Liver (tissue), 9 donors: Measurements from ENCODE around the gene WWOX. TPM values are rescaled to one million over a fixed set of nuclear protein-coding genes. Genes with fewer than 3 reads are reported as not detected.

Experiments
- DNase-seq: peaks from one replicate; pipeline ENCODE4 v3.0.0-alpha.2; 2017; ENCODE audit warnings: low spot score
- H3K27ac ChIP-seq, 2 donors: one replicate each; pipeline ENCODE4 v1.7.0; 2013; ENCODE audit warnings: inconsistent platforms in 2 of 2, low read length in 2 of 2, control low read depth in 1 of 2, low read depth in 1 of 2, mild to moderate bottlenecking in 1 of 2
- H3K27me3 ChIP-seq, 4 donors: one replicate each; pipeline versions ENCODE4 v1.6.1 to v1.7.0; 2013; ENCODE audit warnings: low read length in 3 of 4, inconsistent platforms in 1 of 4, mild to moderate bottlenecking in 1 of 4, moderate library complexity in 1 of 4; ENCODE audit not compliant: control insufficient read depth in 4 of 4, insufficient read depth in 4 of 4
- H3K36me3 ChIP-seq, 4 donors: one replicate each; pipeline versions ENCODE4 v1.6.1 to v1.7.0; 2013; ENCODE audit warnings: low read length in 3 of 4, mild to moderate bottlenecking in 3 of 4, low read depth in 1 of 4, moderate library complexity in 1 of 4; ENCODE audit not compliant: control insufficient read depth in 4 of 4, insufficient read depth in 3 of 4
- H3K4me1 ChIP-seq, 4 donors: one replicate each; pipeline versions ENCODE4 v1.6.1 to v1.7.0; 2013; ENCODE audit warnings: low read length in 3 of 4, mild to moderate bottlenecking in 3 of 4, moderate library complexity in 1 of 4; ENCODE audit not compliant: control insufficient read depth in 4 of 4, insufficient read depth in 4 of 4
- H3K4me3 ChIP-seq, 3 donors: one replicate each; pipeline versions ENCODE4 v1.6.1 to v1.7.0; 2013; ENCODE audit warnings: low read length in 3 of 3, control low read depth in 1 of 3, low read depth in 1 of 3, mild to moderate bottlenecking in 1 of 3
- H3K9ac ChIP-seq, 2 donors: one replicate each; pipeline ENCODE4 v1.7.0; 2013; ENCODE audit warnings: low read length in 2 of 2, mild to moderate bottlenecking in 2 of 2, moderate library complexity in 2 of 2, control low read depth in 1 of 2, low read depth in 1 of 2
- H3K9me3 ChIP-seq, 4 donors: one replicate each; pipeline versions ENCODE4 v1.6.1 to v1.7.0; 2013; ENCODE audit warnings: low read length in 3 of 4; ENCODE audit not compliant: control insufficient read depth in 4 of 4
- FOXA1 ChIP-seq: IDR thresholded peaks from 2 replicates; pipeline ENCODE4 v1.6.1; 2016; ENCODE audit warnings: antibody characterized with exemption
- FOXA2 ChIP-seq: IDR thresholded peaks from 2 replicates; pipeline ENCODE4 v1.6.1; 2016; ENCODE audit warnings: antibody characterized with exemption
- GABPA ChIP-seq, 2 donors: IDR thresholded peaks in 1 of 2; conservative IDR thresholded peaks in 1 of 2; 2 replicates each; pipeline ENCODE4 v1.6.1; 2016; ENCODE audit warnings: antibody characterized with exemption in 2 of 2, mild to moderate bottlenecking in 1 of 2, moderate library complexity in 1 of 2
- HNF4A ChIP-seq, 2 donors: conservative IDR thresholded peaks; 2 replicates each; pipeline ENCODE4 v1.6.1; 2016; ENCODE audit warnings: antibody characterized with exemption in 2 of 2, mild to moderate bottlenecking in 2 of 2
- HNF4G ChIP-seq: IDR thresholded peaks from 2 replicates; pipeline ENCODE4 v1.6.1; 2016; ENCODE audit warnings: antibody characterized with exemption
- JUND ChIP-seq, 2 donors: IDR thresholded peaks; 2 replicates each; pipeline ENCODE4 v1.6.1; 2016; ENCODE audit warnings: antibody characterized with exemption in 2 of 2
- MAX ChIP-seq: IDR thresholded peaks from 2 replicates; pipeline ENCODE4 v1.6.1; 2016; ENCODE audit warnings: antibody characterized with exemption
- NR2F2 ChIP-seq: IDR thresholded peaks from 2 replicates; pipeline ENCODE4 v1.6.1; 2016; ENCODE audit warnings: antibody characterized with exemption
- RAD21 ChIP-seq, 2 donors: IDR thresholded peaks; 2 replicates each; pipeline ENCODE4 v1.6.1; 2016; ENCODE audit warnings: antibody characterized with exemption in 2 of 2, mild to moderate bottlenecking in 2 of 2
- REST ChIP-seq: IDR thresholded peaks from 2 replicates; pipeline ENCODE4 v1.6.1; 2016; ENCODE audit warnings: antibody characterized with exemption, mild to moderate bottlenecking
- RXRA ChIP-seq, 2 donors: IDR thresholded peaks; 2 replicates each; pipeline ENCODE4 v1.6.1; 2017 to 2018; ENCODE audit warnings: antibody characterized with exemption in 2 of 2, mild to moderate bottlenecking in 1 of 2
- SP1 ChIP-seq: IDR thresholded peaks from 2 replicates; pipeline ENCODE4 v1.6.1; 2018; ENCODE audit warnings: antibody characterized with exemption, mild to moderate bottlenecking
- TAF1 ChIP-seq: conservative IDR thresholded peaks from 2 replicates; pipeline ENCODE4 v1.6.1; 2016; ENCODE audit warnings: antibody characterized with exemption, mild to moderate bottlenecking
- YY1 ChIP-seq: IDR thresholded peaks from 2 replicates; pipeline ENCODE4 v1.6.1; 2016; ENCODE audit warnings: antibody characterized with exemption, mild to moderate bottlenecking
- ZBTB33 ChIP-seq: IDR thresholded peaks from 2 replicates; pipeline ENCODE4 v1.6.1; 2016; ENCODE audit warnings: antibody characterized with exemption
- WGBS: extraction: QIAGEN DNeasy Blood & Tissue Kit; methylation state at CpG from one replicate; pipeline ENCODE4 v1.1.7; 2013; 5-methylcytosine and 5-hydroxymethylcytosine counted together
- polyA plus RNA-seq, 2 donors: library from polyadenylated mRNA; stranded (reverse) in 1 of 2; unstranded in 1 of 2; fragments of 200-250 nt in 1 of 2; fragments of >200 nt in 1 of 2; fragmentation: Nextera tagmentation in 1 of 2; extraction: Ambion mirVana in 1 of 2; gene quantifications; one replicate each; pipeline versions ENCODE4 v1.2.1 to v1.2.3, GENCODE V29; 2013 to 2015
- total RNA-seq, 2 donors: library from RNA; depleted of rRNA; stranded (reverse); fragments of >200 nt; gene quantifications; one replicate each; pipeline ENCODE4 v1.2.3, GENCODE V29; 2014
- donor health status: healthy.
- donor health status: healthy.
- donor health status: healthy.
- donor health status: healthy.
- donor health status: healthy.

Gene WWOX
- total and polyA plus RNA-seq, 4 donors = 9.8 to 46.0 (median 15.3) TPM

- TF ChIP-seq MAX (no peak), JUND (IDR thresholded peaks at IDR 0.05) (no peak), FOXA2 (peak; percentile 34), FOXA1 (no peak), REST (no peak), TAF1 (no peak), RAD21 (IDR thresholded peaks at IDR 0.05) (peak in 1 of 2 donors; percentile 7), ZBTB33 (no peak), NR2F2 (no peak), SP1 (peak; percentile 43), GABPA (IDR thresholded peaks at IDR 0.05 in 1 of 2, conservative IDR thresholded peaks at IDR 0.05 in 1 of 2) (no peak), HNF4A (conservative IDR thresholded peaks at IDR 0.05) (peak in 1 of 2 donors; percentile 5)
- H3K27ac ChIP-seq = peak overlapping the region; percentile 39 to 74
- DNase-seq = no peak
- no peaks in the 10 kb centered on the region for H3K27me3 ChIP-seq
- H3K36me3 ChIP-seq = no peaks in the 10 kb centered on the region
- H3K4me1 ChIP-seq = peaks cover 8 to 28% (median 21%) of the 10 kb centered on the region in 4 donors
- WGBS = 24% methylated on average over 5 of the region's 5 CpGs
- H3K9me3 ChIP-seq = no peaks in the 10 kb centered on the region
- H3K9ac ChIP-seq = peak overlapping the region in 1 of 2 donors; percentile 44
- no peak overlapping the region for H3K4me3 ChIP-seq
Measured at GRCh38 chr16:78242239-78242630, 142.8 kb downstream of the WWOX start.

- Histone ChIP-seq H3K36me3 (no peaks in the 10 kb centered on the region), H3K4me1 (peaks cover 8 to 29% (median 22%) of the 10 kb centered on the region in 4 donors), H3K4me3 (no peak overlapping the region), H3K27me3 (no peaks in the 10 kb centered on the region), H3K27ac (no peak overlapping the region), H3K9ac (no peak overlapping the region), H3K9me3 (no peaks in the 10 kb centered on the region)
- TF ChIP-seq RAD21 (IDR thresholded peaks at IDR 0.05) = no peak
- WGBS = 87% methylated on average over 9 of the region's 9 CpGs
- DNase-seq = no peak
Measured at GRCh38 chr16:78244131-78244895, 144.9 kb downstream of the WWOX start.

- Histone ChIP-seq H3K9me3 (no peaks in the 10 kb centered on the region), H3K4me1 (peaks cover 6 to 27% (median 13%) of the 10 kb centered on the region in 4 donors), H3K27me3 (no peaks in the 10 kb centered on the region), H3K4me3 (no peak overlapping the region), H3K9ac (no peak overlapping the region), H3K36me3 (no peaks in the 10 kb centered on the region), H3K27ac (no peak overlapping the region)
- DNase-seq = no peak
- 80% methylated on average over 9 of the region's 9 CpGs for WGBS
- TF ChIP-seq REST = no peak
- no peak for TF ChIP-seq JUND (IDR thresholded peaks at IDR 0.05)
- no peak for TF ChIP-seq FOXA1
- TF ChIP-seq YY1 = no peak
- no peak for TF ChIP-seq HNF4G
- TF ChIP-seq SP1 = no peak
- TF ChIP-seq RAD21 (IDR thresholded peaks at IDR 0.05) = no peak
- TF ChIP-seq TAF1 = no peak
- TF ChIP-seq RXRA (IDR thresholded peaks at IDR 0.05) = no peak
- TF ChIP-seq HNF4A (conservative IDR thresholded peaks at IDR 0.05) = no peak
- no peak for TF ChIP-seq ZBTB33
- no peak for TF ChIP-seq GABPA (IDR thresholded peaks at IDR 0.05 in 1 of 2, conservative IDR thresholded peaks at IDR 0.05 in 1 of 2)
- no peak for TF ChIP-seq NR2F2
Measured at GRCh38 chr16:78246559-78246958, 147.1 kb downstream of the WWOX start.
